Muscle of arm (tissue), 12 donors: ENCODE results near the gene CLEC2B. TPM values are rescaled to one million over a fixed set of nuclear protein-coding genes. Genes with fewer than 3 reads are reported as not detected.

ENCODE experiments used
- DNase-seq: peaks from one replicate; pipeline ENCODE4 v3.0.0-alpha.2; 2013
- polyA plus RNA-seq, 12 donors: library from polyadenylated mRNA; unstranded; fragments of 120-200 nt; gene quantifications; one replicate each; pipeline ENCODE4 v1.2.1, GENCODE V29; 2013; ENCODE audit not compliant: insufficient read length in 12 of 12

Gene CLEC2B
- polyA plus RNA-seq, 12 donors: 1.3 to 7.2 (median 1.9) TPM; not detected in 2

GRCh38 chr12:9872162-9872561 is 3.0 kb upstream of the CLEC2B start:
- no peak for DNase-seq

GRCh38 chr12:9870286-9870866 is 1.2 kb upstream of the CLEC2B start:
- peak; percentile 7 for DNase-seq

- no peak for DNase-seq
These were observed 225 bp downstream of the CLEC2B start for GRCh38 chr12:9868951-9869306.

- DNase-seq: no peak
These were observed 798 bp downstream of the CLEC2B start for GRCh38 chr12:9868311-9868801.

- DNase-seq: no peak
These were observed 1.6 kb downstream of the CLEC2B start for GRCh38 chr12:9867531-9867930.

- no peak for DNase-seq
These were observed 2.3 kb downstream of the CLEC2B start for GRCh38 chr12:9866860-9867269.

DNA sequence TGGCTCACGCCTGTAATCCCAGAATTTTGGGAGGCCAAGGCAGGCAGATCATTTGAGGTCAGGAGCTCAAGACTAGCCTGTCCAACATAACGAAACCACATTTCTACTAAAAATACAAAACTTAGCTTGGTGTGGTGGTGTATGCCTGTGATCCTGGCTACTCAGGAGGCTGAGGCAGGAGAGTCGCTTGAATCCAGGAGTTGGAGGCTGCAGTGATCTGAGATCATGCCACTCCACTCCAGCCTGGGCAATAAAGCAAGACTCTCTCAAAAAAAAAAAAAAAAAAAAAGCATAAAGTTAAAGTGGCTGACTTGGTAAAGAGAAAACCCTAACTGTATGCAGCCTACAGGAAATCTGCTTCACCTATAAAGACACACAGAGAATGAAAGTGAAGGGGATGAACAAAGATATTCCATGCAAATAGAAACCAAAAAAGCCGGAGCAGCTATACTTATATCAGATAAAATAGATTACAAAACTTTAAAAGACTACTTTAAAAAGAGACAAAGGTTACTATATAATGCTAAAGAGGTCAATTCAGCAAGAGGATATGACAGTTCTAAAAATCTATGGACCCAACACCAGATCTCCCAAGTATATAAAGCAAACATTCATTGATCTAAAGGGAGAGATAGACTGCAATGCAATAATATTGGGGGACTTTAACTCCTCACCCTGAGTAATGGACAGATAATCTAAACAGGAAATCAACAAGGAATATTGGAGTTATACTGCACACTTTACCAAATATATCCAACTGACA is 4.1 kb downstream of the CLEC2B start:
- no peak for DNase-seq

DNA sequence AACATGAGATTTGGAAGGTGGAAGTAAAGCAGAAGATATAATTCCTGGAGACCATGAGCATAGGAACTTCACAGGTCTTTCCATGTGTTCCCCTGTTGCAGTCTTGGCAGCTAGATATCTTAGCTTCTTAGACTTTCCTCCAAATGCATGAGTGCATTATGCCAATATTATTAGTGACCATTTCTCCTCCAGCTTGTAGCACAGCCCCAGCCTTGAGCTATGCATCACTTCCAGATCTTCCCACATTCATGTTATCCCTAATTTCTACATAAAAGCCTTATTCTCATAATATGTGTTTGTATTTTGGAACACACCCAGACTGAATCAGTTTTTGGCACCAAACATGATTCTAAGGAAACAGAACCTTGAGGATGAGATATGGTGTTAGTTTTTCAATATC is 11.0 kb downstream of the CLEC2B start:
- no peak for DNase-seq

- DNase-seq: no peak
These were observed 12.3 kb downstream of the CLEC2B start for GRCh38 chr12:9856894-9857293.

DNA sequence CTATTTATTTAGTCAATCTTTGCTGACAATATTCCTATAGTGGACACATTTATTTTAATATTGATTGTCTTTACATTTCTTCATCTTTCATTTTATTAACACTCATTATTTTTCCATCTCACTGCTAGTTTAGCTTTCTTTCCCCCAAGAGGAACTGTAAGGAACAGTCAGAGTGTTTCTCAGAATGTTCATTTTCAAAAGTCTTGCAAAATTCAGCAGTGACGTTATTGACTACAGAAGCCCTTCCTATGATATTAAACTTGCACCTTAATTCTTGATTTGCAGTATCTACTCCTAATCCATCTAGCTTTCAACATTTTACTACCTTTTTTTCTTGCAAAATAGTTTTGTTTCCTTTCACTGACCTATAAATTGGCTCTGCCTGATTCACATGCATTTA is 13.0 kb downstream of the CLEC2B start:
- no peak for DNase-seq

DNA sequence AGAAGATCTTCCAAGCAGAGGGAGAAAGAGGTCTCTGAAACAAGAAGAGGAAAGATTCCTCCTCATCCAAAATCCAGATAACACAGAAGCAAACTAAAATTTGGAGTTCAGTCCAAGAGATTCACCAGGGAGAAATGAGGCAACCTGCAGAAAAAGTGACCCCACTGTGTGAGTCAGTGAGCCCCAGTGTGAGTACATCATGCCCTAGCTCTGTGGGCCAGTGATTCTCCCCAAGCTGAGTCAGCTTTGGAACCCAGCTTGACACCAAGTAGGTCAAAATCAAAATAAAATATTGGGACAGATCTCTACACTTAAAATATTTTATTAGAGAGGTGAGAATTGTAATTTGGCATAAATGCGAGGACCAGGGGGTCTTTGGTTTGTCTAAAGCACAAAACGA is 17.2 kb downstream of the CLEC2B start:
- DNase-seq: no peak

DNA sequence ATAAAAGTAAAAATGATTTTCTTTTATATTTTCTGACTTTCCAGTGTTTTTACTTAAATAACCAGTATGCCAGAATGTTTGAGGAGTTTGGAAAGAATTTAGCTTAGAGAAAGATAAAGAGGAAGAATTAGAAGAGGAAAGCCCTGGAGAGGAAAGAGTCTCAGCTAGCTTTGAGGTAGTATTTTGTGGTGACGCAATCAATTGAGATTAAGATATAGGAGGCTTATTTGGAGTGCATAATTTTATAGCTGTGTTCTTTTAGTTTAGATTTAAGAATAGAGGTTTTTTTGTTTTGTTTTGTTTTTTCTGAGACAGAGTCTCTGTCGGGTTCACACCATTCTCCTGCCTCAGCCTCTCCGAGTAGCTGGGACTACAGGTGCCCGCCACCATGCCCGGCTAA is 18.1 kb downstream of the CLEC2B start:
- DNase-seq: no peak

- DNase-seq: no peak
These were observed 20.3 kb downstream of the CLEC2B start for GRCh38 chr12:9848899-9849298.

- DNase-seq: no peak
These were observed 25.7 kb downstream of the CLEC2B start for GRCh38 chr12:9843407-9843806.

DNA sequence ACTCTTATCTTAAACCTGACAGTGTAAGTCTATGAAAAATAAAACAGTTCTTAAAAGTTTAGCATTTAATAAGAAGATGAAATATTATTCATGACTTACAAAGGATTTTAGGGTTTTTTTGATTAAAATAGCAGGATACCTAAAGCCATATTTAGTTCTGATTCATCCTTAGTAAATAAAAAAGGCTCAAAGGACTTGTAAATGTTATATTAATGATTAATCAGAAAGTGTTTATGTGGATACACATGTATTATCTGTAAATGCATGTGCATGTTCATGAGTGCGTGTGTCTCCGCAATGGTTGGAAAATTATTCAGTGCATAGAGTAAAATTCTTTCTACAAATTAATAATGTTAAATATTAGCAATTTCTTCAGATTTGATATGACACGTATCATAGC is 37.4 kb downstream of the CLEC2B start:
- no peak for DNase-seq

DNA sequence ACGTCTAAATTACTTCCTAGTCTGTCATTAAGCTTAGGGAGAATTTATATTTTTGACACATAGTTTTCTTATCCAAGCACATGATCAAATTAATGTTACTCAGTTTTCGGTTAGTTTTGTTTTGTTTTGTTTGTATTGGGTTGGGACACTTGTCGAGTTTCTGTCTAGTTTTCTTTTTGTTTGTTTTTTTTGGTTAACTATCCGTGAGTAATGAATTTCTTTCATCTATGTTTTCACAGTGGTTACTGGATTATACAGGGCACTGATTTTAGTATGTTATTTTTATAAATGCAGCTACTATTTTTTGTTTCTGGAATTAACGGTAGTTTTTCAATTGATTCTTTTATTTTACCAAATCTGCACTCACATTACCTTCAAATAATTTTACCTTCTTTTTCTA is 39.2 kb downstream of the CLEC2B start:
- DNase-seq: no peak

GRCh38 chr12:9829483-9829882 is 39.7 kb downstream of the CLEC2B start:
- no peak for DNase-seq

GRCh38 chr12:9827209-9827888 is 41.8 kb downstream of the CLEC2B start, which contains the start of gene KLRF1:
TSS of gene KLRF1 (plus strand) at chr12:9827481. CDS start at chr12:9827545, 64 bp downstream.
- no peak for DNase-seq

- DNase-seq: no peak
These were observed 48.7 kb downstream of the CLEC2B start for GRCh38 chr12:9820281-9820930.

GRCh38 chr12:9813821-9814798 is 55.0 kb downstream of the CLEC2B start:
- no peak for DNase-seq

- no peak for DNase-seq
These were observed 57.5 kb downstream of the CLEC2B start for GRCh38 chr12:9811621-9812020.
